Mesendoderm (in vitro differentiated cells): ENCODE measurements around the gene GPR37L1.
"Not testable (repeated sequence)": the region's sequence is repeated elsewhere in the genome, so short reads cannot be mapped to it uniquely, and the experiment has no call there.

Source experiments
- DNase-seq: peaks from one replicate; pipeline ENCODE4 v3.0.0; 2013
- H2AK5ac ChIP-seq: 2 replicates; pipeline ENCODE4 v1.6.1; 2013; ENCODE audit warnings: low read length, inconsistent platforms
- H2BK120ac ChIP-seq: 2 replicates; pipeline ENCODE4 v1.6.1; 2013; ENCODE audit warnings: low read depth, mild to moderate bottlenecking, low read length, moderate library complexity, mixed read lengths
- H2BK15ac ChIP-seq: replicated peaks from 2 replicates; pipeline ENCODE4 v1.6.1; 2013; ENCODE audit warnings: low read depth, mild to moderate bottlenecking, moderate library complexity
- H2BK5ac ChIP-seq: 2 replicates; pipeline ENCODE4 v1.6.1; 2013; ENCODE audit warnings: low read length, inconsistent platforms
- H3K18ac ChIP-seq: 2 replicates; pipeline ENCODE4 v1.6.1; 2013; ENCODE audit warnings: mild to moderate bottlenecking, low read length, mixed read lengths
- H3K23ac ChIP-seq: one replicate; pipeline ENCODE4 v1.6.1; 2013; ENCODE audit warnings: low read length
- H3K27ac ChIP-seq: 2 replicates; pipeline ENCODE4 v1.5.1; 2013; ENCODE audit warnings: low read depth, mild to moderate bottlenecking, inconsistent platforms, low read length, moderate library complexity
- H3K27me3 ChIP-seq: 2 replicates; pipeline ENCODE4 v1.6.1; 2013; ENCODE audit warnings: low read length, control low read depth, mild to moderate bottlenecking, inconsistent platforms; ENCODE audit not compliant: insufficient read depth, poor library complexity
- H3K36me3 ChIP-seq: 2 replicates; pipeline ENCODE4 v1.6.1; 2013; ENCODE audit warnings: low read length, inconsistent platforms; ENCODE audit not compliant: control insufficient read depth, insufficient read depth
- H3K4ac ChIP-seq: one replicate; pipeline ENCODE4 v1.6.1; 2013; ENCODE audit warnings: low read depth, mild to moderate bottlenecking, low read length, moderate library complexity
- H3K4me1 ChIP-seq: 2 replicates; pipeline ENCODE4 v1.6.1; 2013; ENCODE audit warnings: low read depth, low read length, inconsistent platforms; ENCODE audit not compliant: control insufficient read depth
- H3K4me2 ChIP-seq: 2 replicates; pipeline ENCODE4 v1.6.1; 2013; ENCODE audit warnings: low read length
- H3K4me3 ChIP-seq: 2 replicates; pipeline ENCODE4 v1.5.1; 2013; ENCODE audit warnings: mild to moderate bottlenecking, low read length
- H3K56ac ChIP-seq: one replicate; pipeline ENCODE4 v1.6.1; 2013; ENCODE audit warnings: low read length
- H3K79me1 ChIP-seq: 2 replicates; pipeline ENCODE4 v1.6.1; 2013; ENCODE audit warnings: low read length, inconsistent platforms
- H3K79me2 ChIP-seq: 2 replicates; pipeline ENCODE4 v1.6.1; 2013; ENCODE audit warnings: mild to moderate bottlenecking, low read length; ENCODE audit not compliant: control insufficient read depth, insufficient read depth
- H3K9ac ChIP-seq: 2 replicates; pipeline ENCODE4 v1.6.1; 2013; ENCODE audit warnings: low read length, inconsistent platforms
- H4K5ac ChIP-seq: one replicate; pipeline ENCODE4 v1.6.1; 2013; ENCODE audit warnings: low read length
- H4K8ac ChIP-seq: one replicate; pipeline ENCODE4 v1.6.1; 2013; ENCODE audit warnings: low read depth, mild to moderate bottlenecking, control low read depth, low read length, moderate library complexity
- WGBS: extraction: QIAGEN DNeasy Blood & Tissue Kit; methylation state at CpG from one replicate; pipeline ENCODE4 v1.1.7; 2013; ENCODE audit warnings: low lambda C conversion rate, missing lambda C conversion rate; ENCODE audit not compliant: insufficient coverage; ENCODE audit errors: extremely low coverage; 5-methylcytosine and 5-hydroxymethylcytosine counted together

Gene GPR37L1

GRCh38 chr1:202164271-202165037, 41.7 kb downstream of the GPR37L1 start:
- H3K56ac ChIP-seq: no peak overlapping the region
- H3K27me3 ChIP-seq: no peaks in the 10 kb centered on the region
- H4K5ac ChIP-seq: no peak overlapping the region
- no peak overlapping the region for H3K9ac ChIP-seq
- no peaks in the 10 kb centered on the region for H3K79me2 ChIP-seq
- H3K36me3 ChIP-seq: no peaks in the 10 kb centered on the region
- no peak for DNase-seq
- no peak overlapping the region for H3K18ac ChIP-seq
- WGBS: no CpG with 5 or more reads among the region's 11 CpGs
- H3K4me2 ChIP-seq: no peak overlapping the region
- H3K4ac ChIP-seq: no peak overlapping the region
- H2BK15ac ChIP-seq: no peak overlapping the region
- H2BK5ac ChIP-seq: no peak overlapping the region
- H3K79me1 ChIP-seq: no peaks in the 10 kb centered on the region
- no peak overlapping the region for H2AK5ac ChIP-seq
- no peak overlapping the region for H3K27ac ChIP-seq
- no peak overlapping the region for H2BK120ac ChIP-seq
- peaks cover 22% of the 10 kb centered on the region for H3K4me1 ChIP-seq
- H3K23ac ChIP-seq: no peak overlapping the region
- H4K8ac ChIP-seq: no peak overlapping the region
- no peak overlapping the region for H3K4me3 ChIP-seq

DNA sequence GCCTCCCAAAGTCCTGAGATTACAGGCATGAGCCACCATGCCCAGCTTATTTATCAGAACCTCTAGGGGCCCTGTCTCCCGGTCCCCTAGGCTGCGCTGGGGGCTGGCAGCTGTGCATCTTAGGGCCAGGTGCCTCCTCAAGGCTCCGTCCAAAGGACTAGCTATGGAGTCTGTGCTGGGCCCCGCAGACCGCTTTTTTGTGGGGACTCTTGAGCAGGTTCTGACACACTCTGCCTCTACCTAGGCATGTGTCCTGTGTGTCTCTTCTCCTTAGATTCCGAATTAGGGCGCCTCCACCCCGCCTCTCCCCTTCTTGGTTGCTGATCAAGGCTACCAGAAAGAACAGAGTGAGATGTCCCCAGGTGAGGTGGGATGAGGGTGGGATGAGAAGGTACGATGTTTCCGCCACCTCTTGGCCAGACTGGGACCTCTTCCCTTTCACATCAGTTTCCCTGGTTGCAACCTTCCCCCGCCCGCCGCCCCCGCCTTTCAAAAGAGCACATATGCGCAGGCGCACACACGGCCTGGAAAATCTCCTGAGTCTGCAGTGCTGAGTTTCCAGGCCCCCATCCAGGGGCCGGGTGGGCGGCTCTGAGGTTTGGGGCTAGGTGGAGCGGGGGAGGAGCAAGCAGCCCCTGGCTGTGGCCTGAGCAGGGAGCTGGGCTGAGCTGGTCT, 42.7 kb downstream of the GPR37L1 start:
- Histone ChIP-seq H3K56ac (peak overlapping the region; percentile 31), H2BK120ac (no peak overlapping the region), H3K4ac (no peak overlapping the region), H3K79me1 (no peaks in the 10 kb centered on the region), H2BK15ac (no peak overlapping the region), H4K5ac (no peak overlapping the region), H3K4me1 (peaks cover 14% of the 10 kb centered on the region), H3K27me3 (no peaks in the 10 kb centered on the region), H3K4me3 (no peak overlapping the region), H3K36me3 (no peaks in the 10 kb centered on the region), H3K9ac (peak overlapping the region; percentile 17), H4K8ac (no peak overlapping the region), H3K18ac (no peak overlapping the region), H3K23ac (no peak overlapping the region), H3K79me2 (no peaks in the 10 kb centered on the region), H2BK5ac (no peak overlapping the region), H3K27ac (no peak overlapping the region), H2AK5ac (no peak overlapping the region), H3K4me2 (no peak overlapping the region)
- DNase-seq: no peak
- WGBS: no CpG with 5 or more reads among the region's 20 CpGs

DNA sequence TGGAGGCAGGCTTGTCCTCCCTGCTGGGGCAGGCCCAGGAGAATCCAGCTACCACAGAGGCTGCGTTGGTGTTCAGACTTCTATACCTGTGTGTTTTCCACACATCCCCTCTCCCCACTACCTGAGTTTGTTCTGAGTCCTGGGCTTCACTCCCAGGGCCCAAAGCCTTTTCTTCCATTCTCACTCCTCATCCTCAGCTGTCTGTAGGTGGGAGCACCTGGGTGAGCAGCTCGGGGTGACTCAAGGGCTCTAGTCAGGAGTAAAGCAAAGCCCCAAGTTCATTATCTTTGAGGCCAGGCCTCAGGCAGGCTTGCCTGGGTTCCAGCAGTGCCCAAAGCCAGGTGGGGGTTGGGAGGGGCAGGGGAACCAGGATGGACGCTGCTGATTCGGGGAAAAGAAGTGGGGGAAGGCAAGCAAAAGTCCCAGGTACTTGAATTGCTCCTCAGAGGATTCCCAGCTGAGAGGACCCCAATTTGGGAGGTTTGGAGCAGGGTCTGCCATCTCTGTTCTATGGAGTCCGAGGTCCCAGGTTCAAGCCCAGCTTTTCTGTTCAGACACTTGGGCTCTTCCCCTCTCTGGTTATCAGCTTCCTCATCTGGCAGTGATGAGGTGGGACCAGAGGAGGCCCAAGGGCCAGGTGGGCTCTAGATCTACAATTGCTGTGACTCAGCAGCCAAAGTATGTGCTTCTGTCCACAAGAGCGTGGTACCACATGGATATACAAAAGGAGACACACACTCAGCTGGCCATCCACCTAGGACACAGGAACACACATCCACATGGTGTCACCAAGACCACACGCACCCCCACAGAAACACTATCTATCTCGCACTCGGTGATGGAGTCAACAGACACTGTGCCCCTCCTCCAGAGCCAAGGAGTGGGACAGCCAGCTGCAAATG, 43.5 kb downstream of the GPR37L1 start:
- no peak overlapping the region for H3K18ac ChIP-seq
- WGBS: no CpG with 5 or more reads among the region's 9 CpGs

DNA sequence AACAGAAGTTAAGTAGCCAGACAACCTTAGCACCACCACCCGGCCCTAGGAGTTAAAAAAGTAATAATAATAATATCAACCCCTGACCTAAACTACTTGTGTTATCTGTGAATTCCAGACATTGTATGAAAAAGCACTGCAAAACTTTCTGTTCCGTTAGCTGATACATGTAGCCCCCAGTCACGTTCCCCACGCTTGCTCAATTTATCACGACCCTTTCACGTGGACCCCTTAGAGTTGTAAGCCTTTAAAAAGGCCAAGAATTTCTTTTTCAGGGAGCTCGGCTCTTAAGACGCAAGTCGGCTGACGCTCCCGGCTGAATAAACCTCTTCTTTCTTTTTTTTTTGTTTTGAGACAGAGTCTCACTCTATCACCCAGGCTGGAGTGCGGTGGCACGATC, 44.3 kb downstream of the GPR37L1 start:
- not testable (repeated sequence) for H3K4me2 ChIP-seq, H3K9ac ChIP-seq, DNase-seq, H3K36me3 ChIP-seq, H2BK120ac ChIP-seq, H3K79me2 ChIP-seq, H4K8ac ChIP-seq, H4K5ac ChIP-seq, H2AK5ac ChIP-seq, H3K27me3 ChIP-seq, H3K56ac ChIP-seq, H3K18ac ChIP-seq, H2BK15ac ChIP-seq, H3K4me1 ChIP-seq, H3K4me3 ChIP-seq, H2BK5ac ChIP-seq, H3K4ac ChIP-seq, H3K23ac ChIP-seq, H3K79me1 ChIP-seq, H3K27ac ChIP-seq
- WGBS: no CpG with 5 or more reads among the region's 13 CpGs

More for the DNA sequence above, 43.5 kb downstream of the GPR37L1 start:
- Histone ChIP-seq H2BK120ac (no peak overlapping the region), H3K4me3 (no peak overlapping the region), H3K56ac (peak overlapping the region; percentile 31), H3K23ac (no peak overlapping the region), H3K4me1 (peaks cover 14% of the 10 kb centered on the region), H3K27ac (no peak overlapping the region), H3K9ac (peak overlapping the region; percentile 17), H3K4ac (no peak overlapping the region), H3K27me3 (no peaks in the 10 kb centered on the region), H3K79me1 (no peaks in the 10 kb centered on the region), H2BK15ac (no peak overlapping the region), H4K8ac (no peak overlapping the region), H3K79me2 (no peaks in the 10 kb centered on the region), H4K5ac (no peak overlapping the region), H3K36me3 (no peaks in the 10 kb centered on the region), H2BK5ac (no peak overlapping the region), H2AK5ac (no peak overlapping the region), H3K4me2 (no peak overlapping the region)
- DNase-seq: no peak

DNA sequence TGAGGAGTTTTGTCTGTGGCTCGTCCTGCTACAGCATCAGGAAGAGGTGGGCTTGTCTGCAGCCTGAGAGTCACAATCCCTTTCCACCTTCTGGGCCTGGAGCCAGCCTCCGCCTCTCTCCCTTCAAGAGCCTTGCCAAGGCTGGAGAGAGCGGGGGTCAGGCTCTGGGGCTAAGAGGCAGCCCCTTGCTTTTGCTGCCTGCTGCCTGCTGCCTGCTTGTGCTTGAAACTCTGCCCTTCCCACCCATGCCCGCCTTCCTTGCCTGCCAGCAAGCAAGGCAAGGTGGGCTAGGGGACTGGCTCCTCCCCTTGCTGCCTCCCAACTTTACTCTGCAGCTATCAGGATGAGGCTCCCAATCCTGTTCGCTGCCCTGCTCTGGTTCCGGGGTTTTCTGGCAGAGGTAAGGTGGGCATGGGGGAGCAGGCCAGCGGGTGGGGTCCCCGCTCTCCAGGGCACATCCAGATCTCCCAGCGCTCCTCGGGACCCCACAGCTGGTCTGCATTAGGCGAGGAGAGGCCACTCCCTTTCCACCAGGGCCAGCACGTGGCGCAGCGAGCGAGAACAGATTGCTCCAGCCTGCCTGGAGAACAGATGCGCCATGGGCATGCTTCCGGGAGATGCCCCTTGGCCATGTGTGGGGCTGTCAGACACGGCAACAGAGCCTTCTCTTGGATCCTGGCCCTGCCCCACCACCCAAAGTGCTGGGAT, 45.1 kb downstream of the GPR37L1 start:
- no CpG with 5 or more reads among the region's 18 CpGs for WGBS

More for the DNA sequence above, 45.1 kb downstream of the GPR37L1 start:
- Histone ChIP-seq H3K27me3 (no peaks in the 10 kb centered on the region), H3K4me2 (no peak overlapping the region), H4K8ac (no peak overlapping the region), H3K18ac (no peak overlapping the region), H3K9ac (no peak overlapping the region), H3K23ac (no peak overlapping the region), H3K79me1 (no peaks in the 10 kb centered on the region), H2AK5ac (no peak overlapping the region), H3K79me2 (no peaks in the 10 kb centered on the region), H3K4ac (no peak overlapping the region), H2BK5ac (no peak overlapping the region), H3K56ac (no peak overlapping the region), H2BK120ac (no peak overlapping the region), H3K4me3 (no peak overlapping the region), H3K4me1 (peaks cover 2% of the 10 kb centered on the region), H4K5ac (no peak overlapping the region), H2BK15ac (no peak overlapping the region), H3K27ac (no peak overlapping the region), H3K36me3 (no peaks in the 10 kb centered on the region)
- DNase-seq: no peak
